Measurements from ENCODE around the gene DPYD.

DNA sequence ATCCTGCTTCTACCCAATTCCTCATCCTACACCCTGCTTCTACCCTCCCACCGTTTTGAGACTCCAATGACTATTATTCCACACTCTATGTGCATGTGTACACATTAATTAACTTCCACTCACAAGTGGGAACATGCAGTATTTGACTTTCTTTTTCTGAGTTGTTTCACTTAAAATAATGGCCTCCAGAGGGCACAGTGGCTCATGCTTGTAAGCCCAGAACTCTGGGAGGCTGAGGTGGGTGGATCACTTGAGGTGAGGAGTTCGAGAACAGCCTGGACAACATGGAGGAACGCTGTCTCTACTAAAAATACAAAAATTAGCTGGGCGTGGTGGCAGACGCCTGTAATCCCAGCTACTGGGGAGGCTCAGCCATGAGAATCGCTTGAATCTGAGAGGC lies 734.5 kb downstream of the DPYD start:
- TF ChIP-seq, protein P1, sequence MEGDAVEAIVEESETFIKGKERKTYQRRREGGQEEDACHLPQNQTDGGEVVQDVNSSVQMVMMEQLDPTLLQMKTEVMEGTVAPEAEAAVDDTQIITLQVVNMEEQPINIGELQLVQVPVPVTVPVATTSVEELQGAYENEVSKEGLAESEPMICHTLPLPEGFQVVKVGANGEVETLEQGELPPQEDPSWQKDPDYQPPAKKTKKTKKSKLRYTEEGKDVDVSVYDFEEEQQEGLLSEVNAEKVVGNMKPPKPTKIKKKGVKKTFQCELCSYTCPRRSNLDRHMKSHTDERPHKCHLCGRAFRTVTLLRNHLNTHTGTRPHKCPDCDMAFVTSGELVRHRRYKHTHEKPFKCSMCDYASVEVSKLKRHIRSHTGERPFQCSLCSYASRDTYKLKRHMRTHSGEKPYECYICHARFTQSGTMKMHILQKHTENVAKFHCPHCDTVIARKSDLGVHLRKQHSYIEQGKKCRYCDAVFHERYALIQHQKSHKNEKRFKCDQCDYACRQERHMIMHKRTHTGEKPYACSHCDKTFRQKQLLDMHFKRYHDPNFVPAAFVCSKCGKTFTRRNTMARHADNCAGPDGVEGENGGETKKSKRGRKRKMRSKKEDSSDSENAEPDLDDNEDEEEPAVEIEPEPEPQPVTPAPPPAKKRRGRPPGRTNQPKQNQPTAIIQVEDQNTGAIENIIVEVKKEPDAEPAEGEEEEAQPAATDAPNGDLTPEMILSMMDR (conservative IDR thresholded peaks at IDR 0.05), result peak; percentile 52
- no peak for TF ChIP-seq ZFX (IDR thresholded peaks at IDR 0.05)

Data from C4-2B (cell line).